HEK293T (cell line): Measurements from ENCODE around the gene TPD52L2.

Experiments used
- CTCF ChIA-PET: fragments of 350-600 bp; formaldehyde crosslinking; extraction: SDS; loops from one replicate; lab custom pipeline; 2021; ENCODE audit warnings: antibody characterized with exemption, inconsistent platforms; lab: Yijun Ruan, JAX
- POLR2A ChIA-PET: fragments of 350-600 bp; formaldehyde crosslinking; extraction: SDS; loops from one replicate; lab custom pipeline; 2020; ENCODE audit warnings: antibody characterized with exemption, inconsistent platforms; lab: Yijun Ruan, JAX
- DNase-seq: peaks from one replicate; pipeline ENCODE4 v3.0.0; 2012; ENCODE audit warnings: mixed read lengths; ENCODE audit errors: extremely low spot score
- ARNT ChIP-seq: fragments of 450-650 bp; IDR thresholded peaks from 2 replicates; pipeline ENCODE4 v1.6.1; 2017; ENCODE audit warnings: mild to moderate bottlenecking
- BHLHE40 ChIP-seq: fragments of 450-650 bp; IDR thresholded peaks from 2 replicates; pipeline ENCODE4 v1.6.1; 2016; ENCODE audit warnings: mild to moderate bottlenecking, moderate library complexity, borderline replicate concordance
- CTBP1 ChIP-seq: fragments of 450-650 bp; IDR thresholded peaks from 2 replicates; pipeline ENCODE4 v1.6.1; 2016; ENCODE audit warnings: borderline replicate concordance
- ELF4 ChIP-seq: fragments of 450-650 bp; IDR thresholded peaks from 2 replicates; pipeline ENCODE4 v1.6.1; 2017; ENCODE audit warnings: antibody characterized with exemption
- FOXA1 ChIP-seq: fragments of 450-650 bp; IDR thresholded peaks from 2 replicates; pipeline ENCODE4 v1.6.1; 2016; ENCODE audit warnings: mild to moderate bottlenecking
- FOXK2 ChIP-seq: fragments of 450-650 bp; IDR thresholded peaks from 2 replicates; pipeline ENCODE4 v1.6.1; 2016; ENCODE audit warnings: mild to moderate bottlenecking
- FOXM1 ChIP-seq: fragments of 450-650 bp; IDR thresholded peaks from 2 replicates; pipeline ENCODE4 v1.6.1; 2017; ENCODE audit warnings: mild to moderate bottlenecking, borderline replicate concordance
- HDGF ChIP-seq: fragments of 450-650 bp; IDR thresholded peaks from 2 replicates; pipeline ENCODE4 v1.6.1; 2017; ENCODE audit warnings: antibody characterized with exemption, borderline replicate concordance
- L3MBTL2 ChIP-seq: fragments of 450-650 bp; conservative IDR thresholded peaks from 2 replicates; pipeline ENCODE4 v1.6.1; 2016; ENCODE audit warnings: mild to moderate bottlenecking
- LEF1 ChIP-seq: fragments of 450-650 bp; IDR thresholded peaks from 2 replicates; pipeline ENCODE4 v1.6.1; 2017; ENCODE audit warnings: mild to moderate bottlenecking, borderline replicate concordance
- NFRKB ChIP-seq: fragments of 450-650 bp; IDR thresholded peaks from 2 replicates; pipeline ENCODE4 v1.6.1; 2016; ENCODE audit warnings: mild to moderate bottlenecking, moderate library complexity
- SP1 ChIP-seq: fragments of 450-650 bp; IDR thresholded peaks from 2 replicates; pipeline ENCODE4 v1.6.1; 2017
- SUZ12 ChIP-seq: fragments of 450-650 bp; IDR thresholded peaks from 2 replicates; pipeline ENCODE4 v1.6.1; 2016; ENCODE audit warnings: mild to moderate bottlenecking
- TARDBP ChIP-seq: fragments of 450-650 bp; IDR thresholded peaks from 2 replicates; pipeline ENCODE4 v1.6.1; 2016
- ZNF384 ChIP-seq: fragments of 450-650 bp; IDR thresholded peaks from 2 replicates; pipeline ENCODE4 v1.6.1; 2016
- TF ChIP-seq, protein P1 (sequence below): fragments of 450-650 bp; IDR thresholded peaks from 2 replicates; pipeline ENCODE4 v1.6.1; 2016

TPD52L2 gene

DNA sequence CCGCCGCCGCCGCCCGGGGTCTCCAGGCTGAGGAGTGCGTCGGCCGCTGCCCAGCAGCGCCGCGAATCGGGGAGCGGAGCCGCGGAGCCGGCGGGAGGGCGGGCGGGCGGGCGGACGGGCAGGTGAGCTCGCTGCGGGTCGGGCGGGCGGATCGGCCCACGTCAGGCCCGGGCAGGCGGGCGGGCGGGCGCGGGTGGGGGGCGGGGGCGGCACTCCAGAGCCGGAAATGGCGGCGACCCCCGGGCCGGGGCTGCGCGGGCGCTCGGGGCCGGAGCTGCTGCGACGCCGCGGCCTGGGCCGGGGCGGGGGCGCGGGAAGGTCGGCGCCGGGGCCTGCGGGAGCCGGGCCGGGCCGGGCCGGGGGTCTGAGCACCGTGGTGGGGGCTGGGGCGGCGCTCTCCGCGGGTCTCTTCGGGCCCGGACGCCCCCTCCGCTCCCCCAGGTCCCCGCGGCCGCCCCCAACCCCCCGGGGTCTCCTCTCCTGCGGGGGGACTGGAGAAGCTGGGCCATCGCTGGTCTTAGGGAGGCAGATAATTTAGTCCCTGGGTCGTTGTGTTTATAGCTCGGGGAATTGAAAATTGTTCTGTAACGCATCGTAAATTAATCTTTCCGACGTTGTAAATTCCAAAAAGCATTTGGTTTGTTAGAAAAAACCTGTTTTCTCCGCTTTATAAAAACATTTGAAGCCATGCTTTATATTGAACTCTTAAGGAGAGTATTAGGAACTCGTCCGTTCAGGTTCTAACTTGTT, 30.3 kb downstream of the TPD52L2 start:
- TF ChIP-seq TARDBP (no peak), CTBP1 (no peak), NFRKB (no peak), L3MBTL2 (no peak), ELF4 (no peak), BHLHE40 (no peak), LEF1 (no peak), ZNF384 (no peak), HDGF (no peak), FOXK2 (no peak), ARNT (no peak), FOXM1 (no peak), SP1 (no peak), FOXA1 (no peak), SUZ12 (no peak)
- TF ChIP-seq, protein P1, sequence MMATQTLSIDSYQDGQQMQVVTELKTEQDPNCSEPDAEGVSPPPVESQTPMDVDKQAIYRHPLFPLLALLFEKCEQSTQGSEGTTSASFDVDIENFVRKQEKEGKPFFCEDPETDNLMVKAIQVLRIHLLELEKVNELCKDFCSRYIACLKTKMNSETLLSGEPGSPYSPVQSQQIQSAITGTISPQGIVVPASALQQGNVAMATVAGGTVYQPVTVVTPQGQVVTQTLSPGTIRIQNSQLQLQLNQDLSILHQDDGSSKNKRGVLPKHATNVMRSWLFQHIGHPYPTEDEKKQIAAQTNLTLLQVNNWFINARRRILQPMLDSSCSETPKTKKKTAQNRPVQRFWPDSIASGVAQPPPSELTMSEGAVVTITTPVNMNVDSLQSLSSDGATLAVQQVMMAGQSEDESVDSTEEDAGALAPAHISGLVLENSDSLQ, result no peak
- CTCF ChIA-PET, result interaction anchor here (1.1 to 1.3 kb wide), 2 partner anchors 79 to 85 kb away, joined by 3 read pairs; no protein-coding TSS in a partner anchor
- DNase-seq, result no peak
- POLR2A ChIA-PET, result interaction anchor here (1.0 to 1.8 kb wide), 4 partner anchors 11 to 30 kb away, joined by 3 to 10 read pairs (median 5); partner anchors contain the start of gene TPD52L2

DNA sequence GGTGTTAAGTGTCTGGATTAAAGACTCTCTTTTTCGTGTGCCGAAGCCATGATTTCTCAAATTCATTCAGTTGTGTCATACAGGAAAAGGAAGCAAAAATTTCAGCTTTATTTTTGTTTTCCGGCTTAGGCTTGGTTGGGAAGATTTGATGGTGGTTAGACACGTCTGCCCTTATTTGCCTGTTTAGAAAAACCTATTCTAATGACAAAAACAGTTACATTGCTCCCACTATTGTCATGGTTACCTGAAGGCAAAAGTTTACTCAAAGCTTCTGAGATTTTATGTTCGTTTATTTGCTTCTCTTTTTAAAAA, 30.8 kb downstream of the TPD52L2 start:
- no peak for DNase-seq
- no peak for TF ChIP-seq L3MBTL2
- no peak for TF ChIP-seq SUZ12
- TF ChIP-seq CTBP1, result no peak
- TF ChIP-seq, protein P1, result no peak
- no peak for TF ChIP-seq TARDBP
- no peak for TF ChIP-seq ELF4
- TF ChIP-seq LEF1, result no peak
- no peak for TF ChIP-seq ZNF384
- no peak for TF ChIP-seq HDGF
- TF ChIP-seq FOXA1, result no peak
- no peak for TF ChIP-seq NFRKB
- TF ChIP-seq SP1, result no peak
- no peak for TF ChIP-seq BHLHE40
- no peak for TF ChIP-seq FOXK2
- TF ChIP-seq ARNT, result no peak
- TF ChIP-seq FOXM1, result no peak
- POLR2A ChIA-PET, result interaction anchor here (1.0 to 1.6 kb wide), 3 partner anchors 11 to 31 kb away, joined by 3 to 7 read pairs (median 3); partner anchors contain the start of gene TPD52L2
- CTCF ChIA-PET, result interaction anchor here (1.1 to 1.3 kb wide), 2 partner anchors 78 to 85 kb away, joined by 3 read pairs; no protein-coding TSS in a partner anchor

DNA sequence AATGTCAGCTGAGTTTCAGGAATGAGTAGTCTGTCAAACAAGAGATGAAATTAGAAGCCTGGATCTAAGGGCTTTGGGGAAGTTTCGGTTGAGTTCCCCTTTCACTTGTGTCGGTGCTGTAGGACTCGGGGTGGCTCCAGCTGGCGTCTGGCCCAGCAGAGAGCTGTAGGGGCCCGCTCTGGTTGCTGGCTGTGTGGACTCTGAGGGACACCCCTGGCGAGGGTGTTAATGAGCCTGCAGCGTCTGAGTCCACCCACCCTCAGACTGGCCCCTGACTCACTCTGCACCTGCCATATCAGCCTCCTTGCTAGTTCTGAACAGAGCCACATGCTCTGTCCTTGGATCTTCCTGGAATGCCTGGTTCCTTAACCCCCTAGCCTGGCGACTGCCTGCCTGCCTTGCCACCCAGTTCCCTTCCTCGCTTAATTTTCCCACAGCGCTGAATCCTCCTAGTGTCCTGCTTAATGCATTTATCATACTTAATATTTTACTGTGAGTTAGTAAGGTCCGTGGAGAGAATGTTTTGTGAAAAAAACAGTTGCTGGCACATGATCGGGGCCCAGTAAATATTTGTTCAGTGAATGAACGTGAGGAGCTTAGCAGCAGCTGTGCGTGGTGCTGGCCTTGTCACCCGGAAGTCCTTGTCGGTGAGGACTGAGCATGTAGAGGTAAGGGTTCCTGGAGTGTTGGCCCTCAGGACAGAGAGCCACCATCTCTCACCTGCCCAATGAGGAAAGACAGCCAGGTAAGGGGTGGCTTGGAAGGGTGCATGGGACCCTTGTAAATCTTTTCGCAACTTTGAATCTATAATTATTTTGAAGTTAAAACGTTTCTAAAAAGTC, 31.4 kb downstream of the TPD52L2 start:
- no peak for DNase-seq
- POLR2A ChIA-PET, result interaction anchor here (1.0 to 1.6 kb wide), 3 partner anchors 10 to 32 kb away, joined by 3 to 7 read pairs (median 3); partner anchors contain the start of gene TPD52L2
- CTCF ChIA-PET, result interaction anchor here (1.1 to 1.3 kb wide), 2 partner anchors 77 to 84 kb away, joined by 3 read pairs; no protein-coding TSS in a partner anchor
- TF ChIP-seq ZNF384, result no peak
- TF ChIP-seq ARNT, result no peak
- TF ChIP-seq SP1, result no peak
- TF ChIP-seq NFRKB, result no peak
- no peak for TF ChIP-seq CTBP1
- no peak for TF ChIP-seq L3MBTL2
- no peak for TF ChIP-seq FOXM1
- no peak for TF ChIP-seq LEF1
- no peak for TF ChIP-seq ELF4
- TF ChIP-seq, protein P1, result no peak
- TF ChIP-seq BHLHE40, result no peak
- no peak for TF ChIP-seq TARDBP
- no peak for TF ChIP-seq FOXA1

DNA sequence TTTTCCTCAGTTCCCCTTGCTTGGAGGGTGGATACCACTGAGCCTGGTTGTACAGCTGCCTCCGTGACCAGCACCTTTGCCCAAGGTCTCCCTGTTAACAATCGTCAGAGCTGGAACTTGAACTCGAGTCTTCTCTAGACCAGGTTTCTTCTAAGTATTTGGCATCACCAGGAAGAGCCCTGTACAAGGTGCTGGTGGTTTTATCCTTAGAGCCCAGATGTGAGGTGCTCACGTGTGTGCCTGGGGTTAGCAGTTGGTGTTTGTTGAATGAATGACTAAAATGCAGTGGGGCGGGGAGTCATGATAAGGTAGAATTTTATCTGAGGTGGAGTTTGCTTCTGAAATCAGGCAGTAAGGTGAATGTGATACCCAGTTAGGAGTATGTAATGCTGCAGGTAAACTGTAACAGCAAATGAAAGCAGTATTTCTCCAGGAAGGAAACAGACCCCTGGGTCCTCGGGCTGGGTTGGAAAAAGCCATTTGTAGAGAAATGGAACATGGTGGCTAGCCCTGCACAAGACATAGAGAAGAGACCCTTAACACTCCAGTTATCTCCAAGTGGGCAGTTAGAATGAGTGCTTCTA, 33.0 kb downstream of the TPD52L2 start:
- ChIA-PET POLR2A (no interaction called here), CTCF (no interaction called here)
- no peak for TF ChIP-seq SUZ12
- TF ChIP-seq LEF1, result no peak
- TF ChIP-seq, protein P1, result no peak
- TF ChIP-seq FOXK2, result no peak
- no peak for TF ChIP-seq FOXM1
- TF ChIP-seq FOXA1, result no peak
- no peak for TF ChIP-seq ELF4
- no peak for TF ChIP-seq L3MBTL2
- no peak for TF ChIP-seq ZNF384
- no peak for DNase-seq
